ENCODE data around the gene GTF2I. TPM values are rescaled to one million over a fixed set of nuclear protein-coding genes. Genes with fewer than 3 reads are reported as not detected.
A peak's percentile ranks its signal among the peaks of the same experiment; 100 is the strongest.
"Not testable (repeated sequence)": the region's sequence is repeated elsewhere in the genome, so short reads cannot be mapped to it uniquely, and the experiment has no call there.

The GTF2I gene
- total RNA-seq: 112 and 399 TPM in 2 replicates

DNA sequence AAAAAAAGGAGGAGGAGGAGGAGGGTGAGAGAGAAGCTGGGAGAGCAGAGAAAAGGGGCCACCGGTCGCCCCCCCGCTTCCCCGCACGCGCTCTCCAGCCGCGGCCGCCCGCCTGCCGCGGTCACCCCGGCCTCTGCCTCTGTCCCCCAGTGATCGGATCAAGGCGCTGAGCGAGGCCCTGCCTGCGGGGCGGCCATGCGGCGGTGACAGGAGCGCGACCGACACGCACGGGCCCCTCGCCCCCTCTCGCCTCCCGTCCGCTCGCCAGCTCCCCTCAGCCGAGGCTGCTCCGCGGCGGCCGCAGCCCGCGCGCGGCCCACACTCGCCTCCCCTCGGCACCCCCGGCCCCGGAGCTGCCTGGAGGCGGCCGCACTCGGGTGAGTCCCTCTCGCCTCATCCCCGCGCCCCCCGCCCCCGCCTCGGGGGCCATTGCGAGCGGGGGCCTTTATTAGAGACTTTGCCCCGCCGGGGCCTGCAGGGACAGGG, at the start of gene GTF2I:
GTF2I (plus strand) TSS at position 27 of the 486 bp plus-strand sequence. CDS start 31,411 bp downstream, outside the sequence.
- no peak for DNase-seq (ENCODE audit: low read depth)

DNA sequence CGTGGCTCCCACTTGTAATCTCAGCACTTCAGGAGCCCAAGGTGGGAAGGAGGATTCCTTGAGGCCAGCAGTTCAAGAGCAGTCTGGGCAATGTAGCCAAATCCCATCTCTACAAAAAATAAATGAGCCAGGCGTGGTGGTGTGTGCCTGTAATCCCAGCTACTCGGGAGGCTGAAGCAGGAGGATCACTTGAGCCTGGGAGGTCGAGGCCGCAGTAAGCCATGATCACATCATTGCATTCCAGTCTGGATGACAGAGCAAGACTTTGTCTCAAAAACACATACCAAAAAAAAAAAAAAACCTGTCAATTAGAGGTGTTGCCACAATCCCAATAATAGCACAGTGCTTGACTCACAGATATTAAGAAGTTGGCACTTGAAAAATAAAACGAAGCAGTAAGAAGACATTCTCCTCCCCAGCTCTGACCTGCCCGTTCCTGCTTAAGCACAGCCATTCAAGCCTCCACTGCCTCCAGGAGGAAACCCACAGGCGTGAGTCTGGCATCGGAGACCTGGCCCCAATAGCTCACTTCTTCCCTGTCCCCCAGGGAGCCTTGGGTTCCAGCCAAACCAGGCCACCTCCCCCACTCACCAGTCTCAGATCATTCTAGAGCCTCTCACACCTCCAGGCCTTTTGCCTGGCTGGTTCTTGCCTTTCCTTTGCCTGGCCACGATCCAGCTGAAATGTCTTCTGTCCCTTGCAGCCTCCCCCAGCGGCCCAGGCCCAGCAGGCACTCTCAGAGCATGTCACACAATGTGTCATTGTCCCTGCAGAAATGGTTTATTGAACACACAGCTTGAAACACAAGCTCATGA, 45.3 kb upstream of the GTF2I start:
- DNase-seq (ENCODE audit: low read depth): peak; percentile 90

DNA sequence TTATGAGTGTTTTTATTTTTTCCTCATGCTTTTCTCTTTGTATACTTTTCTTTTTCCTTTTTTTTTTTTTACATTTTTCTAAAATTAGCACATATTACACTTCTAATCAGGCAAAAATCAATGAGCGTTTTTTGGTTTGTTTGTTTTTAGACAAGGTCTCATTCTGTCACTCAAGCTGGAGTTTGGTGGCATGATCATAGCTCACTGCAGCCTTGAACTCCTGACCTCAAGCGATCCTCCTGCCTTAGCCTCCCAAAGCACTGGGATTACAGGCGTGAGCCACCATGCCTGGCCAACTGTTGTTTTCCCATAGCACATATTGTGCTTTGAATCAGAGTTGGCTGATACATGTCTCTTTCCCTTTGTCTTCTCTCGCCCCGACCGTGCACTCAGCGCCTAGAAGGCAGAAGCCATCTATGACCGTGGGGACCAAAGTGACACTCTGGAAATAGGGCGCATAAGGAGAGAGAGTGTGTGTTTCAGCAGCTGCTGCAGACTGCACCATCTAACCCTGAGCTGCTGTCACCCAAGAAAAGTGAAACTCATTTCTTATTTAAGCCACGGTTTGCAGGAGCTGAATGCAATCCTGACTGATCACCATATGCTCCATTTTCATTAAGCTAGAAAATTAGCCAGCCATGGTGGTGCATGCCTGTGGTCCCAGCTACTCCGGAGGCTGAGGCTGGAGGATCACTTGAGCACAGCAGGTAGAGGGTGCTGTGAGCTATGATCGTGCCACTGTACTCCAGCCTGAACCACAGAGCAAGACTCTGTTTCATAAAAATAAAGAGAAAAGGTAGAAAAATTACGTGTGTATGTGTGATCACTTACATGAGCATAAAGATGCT, 41.4 kb upstream of the GTF2I start:
- DNase-seq (ENCODE audit: low read depth): no peak

DNA sequence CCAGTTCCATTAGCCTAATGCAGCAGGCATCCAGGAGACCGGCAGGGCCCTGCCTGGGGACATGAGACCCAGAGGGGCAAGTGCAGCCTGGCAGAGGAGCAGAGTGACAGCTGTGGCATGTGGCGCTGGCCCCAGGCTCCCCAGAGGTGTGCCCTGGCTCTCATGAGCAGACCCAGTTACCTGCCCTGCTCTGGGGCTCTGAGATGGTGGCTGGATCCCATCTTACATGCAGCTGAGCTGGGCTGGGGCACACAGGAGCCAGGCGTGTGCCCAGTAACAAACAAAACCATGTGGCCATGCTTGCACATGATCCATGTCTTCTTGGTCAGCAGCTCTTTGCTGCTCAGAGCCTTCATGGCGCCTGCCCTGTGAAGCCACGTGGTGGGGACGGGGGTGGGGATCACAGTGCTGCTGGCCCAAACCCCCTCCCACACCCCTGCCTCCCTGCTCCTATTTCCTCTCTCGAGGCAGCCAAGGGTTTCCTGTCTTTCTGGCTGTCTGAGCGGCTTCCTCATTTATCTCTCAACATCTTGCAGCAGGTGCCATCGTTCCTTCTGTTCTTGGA, 40.3 kb upstream of the GTF2I start:
- DNase-seq (ENCODE audit: low read depth): no peak

DNA sequence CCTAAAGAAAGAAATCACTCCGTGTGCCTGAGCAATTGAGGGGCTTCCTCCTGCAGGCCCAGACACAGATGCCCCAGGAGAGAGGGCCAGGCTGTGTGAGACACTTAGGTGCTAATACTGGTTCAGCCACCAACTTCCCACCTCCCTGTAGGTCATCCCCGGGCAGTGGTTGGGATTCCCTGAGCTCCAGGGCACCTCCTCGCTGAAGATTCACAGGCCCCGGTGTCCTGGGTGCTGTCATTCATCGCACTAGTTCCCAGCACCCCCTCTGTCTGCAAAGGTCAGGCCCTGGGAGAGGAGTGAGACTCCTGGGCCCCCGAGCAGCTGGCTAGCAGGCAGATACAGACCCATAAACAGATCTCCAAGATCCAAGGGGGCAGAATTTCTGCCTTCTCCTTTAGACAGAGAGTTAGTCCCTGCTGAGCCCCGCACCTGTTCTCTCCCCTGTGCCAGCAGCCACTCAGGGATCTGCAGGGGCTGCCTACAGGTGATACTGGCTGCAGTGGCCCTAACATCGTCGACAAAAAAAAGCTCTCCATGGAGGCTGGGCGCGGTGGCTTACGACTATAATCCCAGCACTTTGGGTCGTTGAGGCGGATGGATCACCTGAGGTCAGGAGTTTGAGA, 38.2 kb upstream of the GTF2I start:
- DNase-seq (ENCODE audit: low read depth): no peak

DNA sequence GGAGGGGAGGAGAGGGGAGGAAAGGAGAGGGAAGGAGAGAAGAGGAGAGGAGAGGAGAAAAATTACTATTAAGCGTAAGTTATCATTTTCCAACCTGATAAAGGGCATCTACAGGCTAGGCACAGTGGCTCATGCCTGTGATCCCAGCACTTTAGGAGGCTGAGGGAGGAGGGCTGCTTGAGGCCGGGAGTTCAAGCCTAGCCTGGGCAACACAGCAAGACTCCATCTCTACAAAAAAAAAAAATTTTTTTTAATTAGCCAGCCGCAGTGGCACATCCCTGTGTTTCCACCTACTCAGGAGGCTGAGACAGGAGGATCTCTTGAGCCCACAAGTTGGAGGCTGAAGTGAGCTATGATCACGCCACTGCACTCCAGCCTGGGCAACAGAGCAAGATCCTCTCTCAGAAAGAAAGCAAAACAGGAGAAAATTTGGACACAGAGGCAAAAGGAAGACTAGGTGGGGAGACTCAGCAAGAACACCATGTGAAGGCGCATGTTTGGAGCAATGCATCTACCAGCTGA, 35.2 kb upstream of the GTF2I start:
- DNase-seq (ENCODE audit: low read depth): no peak

DNA sequence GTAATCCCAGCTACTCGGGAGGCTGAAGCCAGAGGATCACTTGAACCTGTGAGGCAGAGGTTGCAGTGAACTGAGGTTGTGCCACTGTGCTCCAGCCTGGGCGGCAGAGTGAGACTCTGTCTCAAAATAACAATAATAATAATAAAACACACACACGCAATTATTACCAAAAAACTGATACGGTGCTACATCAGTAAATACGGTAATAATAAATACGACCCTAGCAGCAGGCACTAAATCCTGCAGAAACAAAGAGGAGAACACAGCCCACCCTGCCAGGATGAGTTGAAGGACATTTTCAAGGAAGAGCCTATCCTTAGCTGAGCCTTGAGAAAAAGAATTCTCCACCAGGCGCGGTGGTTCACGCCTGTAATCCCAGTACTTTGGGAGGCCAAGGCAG, 34.4 kb upstream of the GTF2I start:
- no peak for DNase-seq (ENCODE audit: low read depth)

DNA sequence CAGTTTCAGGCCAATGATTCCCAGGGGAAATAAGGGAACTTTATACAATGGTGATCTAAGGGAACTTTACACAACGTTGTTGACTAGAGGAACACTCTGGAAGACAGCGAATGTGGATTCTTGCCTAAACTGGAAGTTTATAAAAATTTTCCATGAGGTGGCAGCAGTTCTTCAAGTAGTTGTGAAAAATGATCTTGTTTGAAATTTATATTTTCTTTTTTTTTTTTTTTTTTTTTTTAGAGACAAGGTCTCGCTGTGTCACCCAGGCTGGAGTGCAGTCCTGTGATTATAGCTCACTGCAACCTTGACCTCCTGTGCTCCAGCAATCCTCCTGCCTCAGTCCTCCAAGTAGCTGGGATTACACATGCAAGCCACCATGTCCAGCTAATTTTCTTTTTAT, 32.1 kb upstream of the GTF2I start:
- DNase-seq (ENCODE audit: low read depth): peak; percentile 62

DNA sequence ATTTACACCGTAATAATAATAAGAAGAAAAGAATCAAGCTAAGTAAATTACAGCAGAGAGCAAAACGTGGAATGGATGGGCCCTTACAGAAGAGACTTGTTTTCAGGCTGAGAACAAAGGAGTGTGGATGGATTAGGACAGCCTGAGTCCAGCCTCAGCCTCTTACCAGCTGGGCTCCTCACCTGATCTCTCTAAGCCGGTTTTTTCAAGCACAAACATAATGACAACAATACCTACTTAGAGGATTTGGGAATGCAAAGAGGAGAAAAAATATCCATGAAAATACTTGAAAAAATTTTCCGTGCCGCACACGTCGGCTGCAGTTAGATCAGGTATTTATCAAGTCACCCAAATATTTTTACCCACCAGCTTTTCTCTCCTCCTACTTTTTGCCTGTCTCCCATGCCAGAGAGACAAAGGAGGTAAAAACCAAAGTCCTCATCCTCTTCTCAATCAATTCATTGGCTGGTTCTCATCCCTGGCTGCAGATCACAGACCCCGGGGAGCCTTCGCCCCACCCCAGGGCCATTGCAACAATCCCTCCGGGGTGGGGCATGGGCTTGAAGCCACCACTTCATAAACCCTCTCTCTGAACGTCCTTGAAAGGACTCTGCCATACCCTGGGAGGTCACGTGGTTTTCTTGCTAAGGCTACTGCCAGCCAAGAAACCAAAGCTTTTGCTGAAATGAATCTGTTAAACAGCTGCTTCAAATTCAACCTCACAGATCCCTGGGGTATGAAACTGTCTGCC, 29.7 kb upstream of the GTF2I start:
- peak; percentile 48 for DNase-seq (ENCODE audit: low read depth)

DNA sequence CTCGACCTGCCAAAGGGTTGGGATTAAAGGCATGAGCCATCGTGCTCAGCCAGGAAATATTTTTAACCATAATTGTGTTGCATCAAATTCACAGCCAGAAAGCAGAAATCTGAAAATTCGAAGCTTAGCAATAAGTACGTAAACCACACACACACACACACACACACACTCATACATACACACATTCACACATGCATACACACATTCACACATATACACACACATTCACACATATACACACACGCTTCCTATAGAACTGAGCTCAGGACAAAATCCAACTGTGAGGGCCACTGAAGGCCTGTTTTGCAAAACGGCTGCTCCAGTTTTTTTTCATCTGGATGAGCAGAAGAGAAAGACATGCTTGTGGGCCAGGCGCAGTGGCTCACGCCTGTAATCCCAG, 25.0 kb upstream of the GTF2I start:
- DNase-seq (ENCODE audit: low read depth): no peak

DNA sequence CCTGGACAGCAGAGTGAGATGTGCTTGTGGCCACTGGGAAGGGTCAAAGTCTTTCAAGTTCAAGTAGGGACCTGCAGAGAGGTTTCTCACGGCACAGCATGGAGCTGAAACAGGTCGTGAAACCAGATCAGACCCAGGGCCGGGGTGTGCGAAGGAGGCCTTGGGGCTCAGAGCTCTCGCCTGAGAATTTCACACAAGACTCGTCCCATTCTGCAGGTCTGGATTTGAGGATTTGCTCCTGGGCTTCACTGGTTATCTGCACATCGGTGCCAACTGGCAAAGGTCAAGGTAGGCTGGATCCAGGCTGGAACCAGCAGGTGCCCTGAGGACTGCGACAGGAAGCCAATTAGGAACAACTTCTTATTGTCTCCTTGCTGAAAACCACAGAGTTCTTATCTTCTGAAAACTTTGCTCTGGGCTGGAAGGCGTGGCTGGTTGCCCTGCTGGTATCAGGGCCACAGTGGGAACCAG, 24.0 kb upstream of the GTF2I start:
- DNase-seq (ENCODE audit: low read depth): no peak

DNA sequence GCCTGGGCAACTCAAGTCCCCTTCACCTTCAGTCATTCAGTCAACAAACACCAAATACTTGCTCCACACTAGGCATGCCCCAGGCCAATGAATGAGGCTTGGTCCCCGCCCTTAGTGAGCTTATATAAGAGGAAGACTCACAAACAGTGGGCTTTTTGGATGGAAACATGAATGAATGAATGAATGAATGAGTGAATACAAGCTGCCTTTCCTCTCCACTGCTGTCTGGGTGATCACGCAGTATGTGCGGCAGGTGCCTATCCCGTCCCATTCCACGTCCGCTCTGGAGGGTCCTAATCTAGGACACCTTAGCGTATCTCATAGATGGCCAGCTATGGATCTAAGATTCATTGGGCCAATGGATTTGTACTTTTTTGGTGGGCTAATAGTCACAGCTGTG, 19.8 kb upstream of the GTF2I start:
- DNase-seq (ENCODE audit: low read depth): no peak

DNA sequence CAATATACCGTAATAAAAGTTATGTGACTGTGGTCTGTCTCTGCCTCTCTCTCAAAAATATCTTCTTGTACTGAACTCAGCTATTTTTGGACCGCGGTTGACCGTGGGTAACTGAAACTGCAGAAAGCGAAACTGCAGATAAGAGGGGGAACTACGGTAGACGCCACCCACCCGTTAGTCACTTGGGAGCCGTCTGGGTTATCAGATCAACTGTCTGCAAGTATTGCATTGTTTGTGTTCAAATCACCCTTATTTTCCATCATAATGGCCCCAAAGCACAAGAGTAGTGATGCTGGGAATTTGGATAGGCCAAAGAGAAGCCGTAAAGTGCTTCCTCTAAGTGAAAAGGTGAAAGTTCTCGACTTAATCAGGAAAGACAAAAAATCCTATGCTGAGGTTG, 7.5 kb upstream of the GTF2I start:
- not testable (repeated sequence) for DNase-seq (ENCODE audit: low read depth)

DNA sequence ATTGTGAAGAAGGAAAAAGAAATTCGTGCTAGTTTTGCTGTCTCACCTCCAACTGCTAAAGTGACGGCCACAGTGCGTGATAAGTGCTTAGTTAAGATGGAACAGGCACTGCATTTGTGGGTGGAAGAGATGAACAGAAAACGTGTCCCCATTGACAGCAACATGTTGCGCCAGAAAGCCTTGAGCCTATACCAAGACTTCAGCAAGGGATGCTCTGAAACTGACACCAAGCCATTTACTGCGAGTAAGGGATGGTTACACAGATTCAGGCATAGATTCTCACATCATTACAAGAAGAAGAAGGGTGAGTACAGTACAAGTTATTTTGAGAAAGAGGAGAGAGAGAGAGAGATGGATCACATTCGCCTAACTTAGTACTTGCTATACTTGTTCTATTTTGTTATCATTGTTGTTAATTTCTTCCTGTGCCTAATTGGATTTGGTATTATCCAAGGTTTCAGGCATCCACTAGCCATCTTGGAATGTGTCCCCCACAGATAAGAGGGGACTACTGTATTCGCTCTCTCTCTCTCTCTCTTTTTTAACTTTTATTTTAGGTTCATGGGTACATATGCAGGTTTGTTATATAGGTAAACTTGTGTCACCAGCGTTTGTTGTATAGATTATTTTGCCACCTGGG, 6.9 kb upstream of the GTF2I start:
- not testable (repeated sequence) for DNase-seq (ENCODE audit: low read depth)

DNA sequence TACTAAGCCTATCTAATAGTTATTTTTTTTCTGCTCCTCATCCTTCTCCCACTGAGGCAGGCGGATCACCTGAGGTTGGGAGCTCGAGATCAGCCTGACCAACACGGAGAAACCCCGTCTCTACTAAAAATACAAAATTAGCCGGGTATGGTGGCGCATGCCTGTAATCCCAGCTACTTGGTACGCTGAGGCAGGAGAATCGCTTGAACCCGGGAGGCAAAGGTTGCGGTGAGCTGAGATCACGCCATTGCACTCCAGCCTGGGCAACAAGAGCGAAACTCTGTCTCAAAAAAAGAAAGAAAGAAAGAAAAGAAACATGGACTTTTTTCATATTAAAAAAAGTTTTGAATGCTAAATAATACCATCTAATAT, 6.4 kb upstream of the GTF2I start:
- not testable (repeated sequence) for DNase-seq (ENCODE audit: low read depth)

DNA sequence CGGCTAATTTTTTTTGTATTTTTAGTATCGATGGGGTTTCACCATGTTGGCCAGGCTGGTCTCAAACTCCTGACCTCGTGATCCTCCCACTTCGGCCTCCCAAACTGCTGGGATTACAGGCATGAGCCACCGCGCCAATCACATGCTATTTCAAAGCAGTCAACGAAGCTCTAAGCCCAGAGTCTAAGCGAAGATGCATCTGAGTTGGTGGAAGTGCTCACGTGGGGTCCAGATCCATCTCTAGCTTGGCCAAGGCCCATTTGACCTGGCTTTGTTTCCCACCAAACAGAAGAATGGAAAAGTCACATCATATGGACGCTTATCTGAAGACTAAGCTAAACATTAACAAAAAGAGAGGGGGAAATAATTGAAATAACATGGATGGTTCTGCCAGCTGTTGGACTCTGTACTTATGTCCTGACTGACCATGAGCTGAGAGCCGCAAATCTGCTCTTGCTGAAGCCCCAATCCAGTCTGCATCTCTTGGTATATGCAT, 3.8 kb upstream of the GTF2I start:
- DNase-seq (ENCODE audit: low read depth): no peak

DNA sequence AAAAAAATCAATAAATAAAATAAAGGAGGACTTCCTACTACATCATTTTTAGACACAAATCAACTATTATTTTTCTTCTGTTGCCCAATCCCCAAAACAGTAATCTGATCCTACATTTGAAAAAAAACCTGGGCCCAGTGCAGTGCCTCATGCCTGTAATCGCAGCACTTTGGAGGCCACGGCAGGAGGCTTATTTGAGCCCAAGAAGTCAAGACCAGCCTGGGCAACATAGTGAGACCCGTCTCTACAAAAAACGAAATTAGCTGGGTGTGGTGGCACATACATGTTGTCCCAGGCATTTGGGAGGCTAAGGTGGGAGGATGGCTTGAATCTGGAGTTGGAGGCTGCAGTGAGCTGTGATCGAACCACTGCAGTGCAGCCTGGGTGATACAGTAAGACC, 2.7 kb upstream of the GTF2I start:
- DNase-seq (ENCODE audit: low read depth): no peak

DNA sequence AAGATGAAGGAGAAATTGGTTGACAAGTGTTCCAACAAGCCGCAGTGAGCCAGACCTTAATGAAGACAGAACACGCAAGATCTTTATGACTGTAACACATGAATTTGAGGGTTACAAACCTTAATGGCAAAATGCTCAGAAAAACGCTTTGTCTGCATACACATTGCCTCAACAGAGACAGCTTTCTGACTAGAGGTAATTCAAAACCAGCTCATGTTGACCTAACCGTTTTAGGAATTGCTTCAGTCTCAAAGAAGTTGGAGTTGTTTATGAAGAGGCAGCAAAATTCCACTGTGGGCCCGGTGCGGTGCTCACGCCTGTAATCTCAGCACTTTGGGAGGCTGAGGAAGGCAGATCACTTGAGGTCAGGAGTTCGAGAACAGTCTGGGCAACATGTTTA, 2.2 kb upstream of the GTF2I start:
- no peak for DNase-seq (ENCODE audit: low read depth)

DNA sequence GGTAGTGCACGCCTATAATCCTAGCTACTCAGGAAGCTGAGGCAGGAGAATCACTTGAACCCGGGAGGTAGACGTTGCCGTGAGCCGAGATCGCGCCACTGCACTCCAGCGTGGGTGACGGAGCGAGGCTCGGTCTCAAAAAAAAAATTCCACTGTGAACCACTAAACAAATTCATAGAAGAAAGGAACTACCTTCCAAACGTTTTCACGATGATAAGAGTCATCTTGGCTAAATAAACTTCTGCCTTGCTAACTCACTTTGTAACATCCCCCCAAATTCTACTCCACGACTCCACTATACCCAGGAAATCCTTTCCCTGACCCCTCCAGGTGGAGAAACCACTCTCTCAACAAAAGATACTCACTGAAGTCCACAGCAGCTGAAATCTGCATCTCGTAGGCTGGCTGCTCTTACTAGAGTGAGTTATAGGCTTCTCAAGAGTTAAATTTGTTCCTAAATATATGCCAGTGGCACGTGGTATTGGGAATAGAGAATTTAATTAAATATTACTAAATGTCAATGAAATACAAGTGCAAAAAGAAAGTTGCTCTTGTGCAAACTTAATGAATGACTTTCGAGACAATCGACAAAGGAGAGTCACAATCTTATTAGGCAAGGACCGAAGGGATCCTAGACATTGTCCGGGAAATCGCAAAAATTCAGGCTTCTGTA, 1.6 kb upstream of the GTF2I start:
- no peak for DNase-seq (ENCODE audit: low read depth)

DNA sequence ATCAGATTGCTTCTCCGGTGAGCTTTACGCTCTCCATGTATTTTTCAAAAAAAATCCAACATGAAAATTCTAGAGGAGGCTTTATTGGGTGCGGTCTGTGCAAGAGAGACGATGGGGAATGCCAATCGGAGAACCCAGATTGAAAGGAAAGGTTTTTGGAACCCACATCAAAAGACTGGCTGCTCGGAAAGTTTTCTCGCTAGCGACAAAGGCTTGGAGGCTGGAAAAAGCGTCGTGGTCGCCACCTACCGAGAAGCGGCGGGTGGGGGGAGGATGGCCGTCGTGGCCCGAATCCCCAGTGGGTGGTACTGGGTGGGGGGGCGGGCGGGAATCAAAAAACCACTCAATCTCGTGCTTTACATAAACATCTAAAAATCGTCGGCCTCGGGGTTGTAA, 1.1 kb upstream of the GTF2I start:
- no peak for DNase-seq (ENCODE audit: low read depth)
